Gastrocnemius medialis (tissue), 4 donors: ENCODE results near the gene FAM107B.

Source experiments
- POLR2A ChIP-seq, 2 donors: fragments of 450-650 bp; IDR thresholded peaks; one replicate each; pipeline ENCODE4 v1.6.1; 2017; ENCODE audit warnings: antibody characterized with exemption in 2 of 2, mild to moderate bottlenecking in 2 of 2, moderate library complexity in 2 of 2
- TF ChIP-seq, protein P1 (sequence below), 5 experiments: fragments of 450-650 bp in 3 of 5; fragments of 200-600 bp in 2 of 5; sonication (generic) in 2 of 5; IDR thresholded peaks in 4 of 5; conservative IDR thresholded peaks in 1 of 5; 1 replicate in 4 of 5; 2 replicates in 1 of 5; pipeline ENCODE4 v1.5.1; 2016 to 2019; ENCODE audit warnings: antibody characterized with exemption in 5 of 5, mild to moderate bottlenecking in 3 of 5, moderate library complexity in 3 of 5

DNA sequence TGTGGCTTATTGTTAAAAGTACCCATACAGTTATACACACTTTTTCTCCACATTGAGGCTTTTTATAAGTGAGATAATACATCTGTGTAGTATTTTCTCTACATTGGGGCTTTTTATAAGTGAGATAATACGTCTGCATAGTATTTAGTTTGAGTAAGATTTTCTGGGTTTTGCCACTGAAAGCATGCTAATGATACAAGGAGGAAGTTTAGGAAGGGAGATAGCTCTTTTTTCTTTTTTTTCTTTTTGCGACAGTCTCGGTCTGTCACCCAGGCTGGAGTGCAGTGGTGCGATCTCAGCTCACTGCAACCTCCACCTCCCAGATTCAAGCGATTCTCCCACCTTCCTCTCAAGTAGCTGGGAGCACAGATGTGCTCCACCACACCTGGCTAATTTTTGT lies 13.3 kb downstream of the FAM107B start:
- TF ChIP-seq, protein P1, sequence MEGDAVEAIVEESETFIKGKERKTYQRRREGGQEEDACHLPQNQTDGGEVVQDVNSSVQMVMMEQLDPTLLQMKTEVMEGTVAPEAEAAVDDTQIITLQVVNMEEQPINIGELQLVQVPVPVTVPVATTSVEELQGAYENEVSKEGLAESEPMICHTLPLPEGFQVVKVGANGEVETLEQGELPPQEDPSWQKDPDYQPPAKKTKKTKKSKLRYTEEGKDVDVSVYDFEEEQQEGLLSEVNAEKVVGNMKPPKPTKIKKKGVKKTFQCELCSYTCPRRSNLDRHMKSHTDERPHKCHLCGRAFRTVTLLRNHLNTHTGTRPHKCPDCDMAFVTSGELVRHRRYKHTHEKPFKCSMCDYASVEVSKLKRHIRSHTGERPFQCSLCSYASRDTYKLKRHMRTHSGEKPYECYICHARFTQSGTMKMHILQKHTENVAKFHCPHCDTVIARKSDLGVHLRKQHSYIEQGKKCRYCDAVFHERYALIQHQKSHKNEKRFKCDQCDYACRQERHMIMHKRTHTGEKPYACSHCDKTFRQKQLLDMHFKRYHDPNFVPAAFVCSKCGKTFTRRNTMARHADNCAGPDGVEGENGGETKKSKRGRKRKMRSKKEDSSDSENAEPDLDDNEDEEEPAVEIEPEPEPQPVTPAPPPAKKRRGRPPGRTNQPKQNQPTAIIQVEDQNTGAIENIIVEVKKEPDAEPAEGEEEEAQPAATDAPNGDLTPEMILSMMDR (IDR thresholded peaks at IDR 0.05 in 4 of 5, conservative IDR thresholded peaks at IDR 0.05 in 1 of 5): no peak
- TF ChIP-seq POLR2A (IDR thresholded peaks at IDR 0.05): no peak
